HG03175 (cell line): ENCODE measurements around the gene ROPN1B.
"Not testable (repeated sequence)": the region's sequence is repeated elsewhere in the genome, so short reads cannot be mapped to it uniquely, and the experiment has no call there.

ENCODE experiments used
- ATAC-seq: cut with Tn5 transposase; IDR thresholded peaks from one replicate; pipeline ENCODE4 v1.9.1; 2021; ENCODE audit warnings: mild to moderate bottlenecking, moderate library complexity; ENCODE audit not compliant: unreplicated experiment

ROPN1B gene

GRCh38 chr3:125957674-125958510 lies 11.1 kb upstream of the ROPN1B start:
- no peak for ATAC-seq

- no peak for ATAC-seq
Observed at GRCh38 chr3:125958511-125959316, 10.3 kb upstream of the ROPN1B start.

GRCh38 chr3:125959317-125960065 lies 9.5 kb upstream of the ROPN1B start:
- no peak for ATAC-seq

- no peak for ATAC-seq
Observed at GRCh38 chr3:125960066-125960424, 8.9 kb upstream of the ROPN1B start.

GRCh38 chr3:125960456-125961288 lies 8.3 kb upstream of the ROPN1B start:
- no peak for ATAC-seq

- no peak for ATAC-seq
Observed at GRCh38 chr3:125961289-125961589, 7.7 kb upstream of the ROPN1B start.

GRCh38 chr3:125963834-125964233 lies 5.1 kb upstream of the ROPN1B start:
- ATAC-seq, result not testable (repeated sequence)

- no peak for ATAC-seq
Observed at GRCh38 chr3:125965505-125965904, 3.5 kb upstream of the ROPN1B start.

GRCh38 chr3:125967156-125967555 lies 1.8 kb upstream of the ROPN1B start:
- no peak for ATAC-seq

GRCh38 chr3:125968121-125968520 lies 857 bp upstream of the ROPN1B start:
- ATAC-seq, result not testable (repeated sequence)

- ATAC-seq, result peak; percentile 67
Observed at GRCh38 chr3:125971997-125972944, 3.3 kb downstream of the ROPN1B start.

GRCh38 chr3:125975245-125976002 lies 6.4 kb downstream of the ROPN1B start:
- not testable (repeated sequence) for ATAC-seq

GRCh38 chr3:125976003-125976390 lies 7.0 kb downstream of the ROPN1B start:
- ATAC-seq, result not testable (repeated sequence)

- ATAC-seq, result not testable (repeated sequence)
Observed at GRCh38 chr3:125977104-125977503, 8.1 kb downstream of the ROPN1B start.

GRCh38 chr3:125984951-125985350 lies 16.0 kb downstream of the ROPN1B start:
- ATAC-seq, result peak; percentile 50

- ATAC-seq, result peak; percentile 74
Observed at GRCh38 chr3:125990253-125990970, 21.4 kb downstream of the ROPN1B start.

- ATAC-seq, result not testable (repeated sequence)
Observed at GRCh38 chr3:125996751-125997150, 27.8 kb downstream of the ROPN1B start.

GRCh38 chr3:126002189-126002588 lies 33.2 kb downstream of the ROPN1B start:
- no peak for ATAC-seq
